Parathyroid adenoma (tissue), 2 donors: ENCODE measurements around the gene PIK3C3.

Source experiments
- H2AFZ ChIP-seq: fragments of 300-600 bp; sonication (generic); one replicate; pipeline ENCODE4 v1.7.0; 2017; ENCODE audit warnings: antibody characterized with exemption, mild to moderate bottlenecking
- H3K27ac ChIP-seq: fragments of 300-600 bp; sonication (generic); one replicate; pipeline ENCODE4 v1.7.0; 2017
- H3K27me3 ChIP-seq: fragments of 300-600 bp; sonication (generic); one replicate; pipeline ENCODE4 v1.7.0; 2017; ENCODE audit warnings: low read length; ENCODE audit not compliant: control insufficient read depth, insufficient read depth
- H3K36me3 ChIP-seq: fragments of 300-600 bp; sonication (generic); one replicate; pipeline ENCODE4 v1.7.0; 2017; ENCODE audit warnings: low read length; ENCODE audit not compliant: control insufficient read depth, insufficient read depth
- H3K4me1 ChIP-seq: fragments of 300-600 bp; sonication (generic); one replicate; pipeline ENCODE4 v1.7.0; 2017; ENCODE audit warnings: control low read depth
- H3K4me2 ChIP-seq: fragments of 300-600 bp; sonication (generic); one replicate; pipeline ENCODE4 v1.7.0; 2017; ENCODE audit warnings: low read length
- H3K4me3 ChIP-seq: fragments of 300-600 bp; sonication (generic); one replicate; pipeline ENCODE4 v1.7.0; 2017; ENCODE audit warnings: low read depth, low read length
- H3K79me2 ChIP-seq: fragments of 300-600 bp; sonication (generic); one replicate; pipeline ENCODE4 v1.7.0; 2017; ENCODE audit warnings: control low read depth
- H3K9ac ChIP-seq: fragments of 300-600 bp; sonication (generic); one replicate; pipeline ENCODE4 v1.7.0; 2017; ENCODE audit warnings: mild to moderate bottlenecking
- H3K9me3 ChIP-seq: fragments of 300-600 bp; sonication (generic); one replicate; pipeline ENCODE4 v1.7.0; 2017; ENCODE audit warnings: low read length; ENCODE audit not compliant: control insufficient read depth
- TF ChIP-seq, protein P1 (sequence below): fragments of 300-600 bp; sonication (generic); IDR thresholded peaks from one replicate; pipeline ENCODE4 v1.7.0; 2017; ENCODE audit warnings: antibody characterized with exemption, mild to moderate bottlenecking
- donor health status: primary hyperparathyroidism.

The PIK3C3 gene

DNA sequence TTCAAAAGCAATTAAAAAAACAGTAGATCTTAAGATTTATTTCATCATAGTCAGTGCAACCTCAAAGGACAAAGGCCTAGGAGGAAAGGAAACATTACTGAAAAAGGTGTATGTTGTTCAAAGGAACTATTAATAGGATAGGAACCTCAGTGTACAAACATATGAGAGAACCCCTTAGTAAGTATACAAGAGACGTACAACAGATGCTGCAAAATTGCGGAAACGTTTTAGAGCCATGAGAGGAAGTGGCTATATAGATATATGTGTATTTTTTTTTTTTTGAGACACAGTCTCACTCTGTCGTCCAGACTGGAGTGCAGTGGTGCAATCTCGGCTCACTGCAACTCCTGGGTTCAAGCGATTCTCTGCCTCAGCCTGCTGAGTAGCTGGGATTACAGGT lies 22.2 kb downstream of the PIK3C3 start:
- Histone ChIP-seq H3K79me2 (peaks cover 3% of the 10 kb centered on the region), H3K4me3 (no peak overlapping the region), H2AFZ (no peak overlapping the region), H3K27me3 (no peaks in the 10 kb centered on the region), H3K4me2 (no peak overlapping the region), H3K27ac (no peak overlapping the region), H3K9me3 (no peaks in the 10 kb centered on the region), H3K4me1 (no peaks in the 10 kb centered on the region), H3K36me3 (no peaks in the 10 kb centered on the region), H3K9ac (no peak overlapping the region)
- TF ChIP-seq, protein P1, sequence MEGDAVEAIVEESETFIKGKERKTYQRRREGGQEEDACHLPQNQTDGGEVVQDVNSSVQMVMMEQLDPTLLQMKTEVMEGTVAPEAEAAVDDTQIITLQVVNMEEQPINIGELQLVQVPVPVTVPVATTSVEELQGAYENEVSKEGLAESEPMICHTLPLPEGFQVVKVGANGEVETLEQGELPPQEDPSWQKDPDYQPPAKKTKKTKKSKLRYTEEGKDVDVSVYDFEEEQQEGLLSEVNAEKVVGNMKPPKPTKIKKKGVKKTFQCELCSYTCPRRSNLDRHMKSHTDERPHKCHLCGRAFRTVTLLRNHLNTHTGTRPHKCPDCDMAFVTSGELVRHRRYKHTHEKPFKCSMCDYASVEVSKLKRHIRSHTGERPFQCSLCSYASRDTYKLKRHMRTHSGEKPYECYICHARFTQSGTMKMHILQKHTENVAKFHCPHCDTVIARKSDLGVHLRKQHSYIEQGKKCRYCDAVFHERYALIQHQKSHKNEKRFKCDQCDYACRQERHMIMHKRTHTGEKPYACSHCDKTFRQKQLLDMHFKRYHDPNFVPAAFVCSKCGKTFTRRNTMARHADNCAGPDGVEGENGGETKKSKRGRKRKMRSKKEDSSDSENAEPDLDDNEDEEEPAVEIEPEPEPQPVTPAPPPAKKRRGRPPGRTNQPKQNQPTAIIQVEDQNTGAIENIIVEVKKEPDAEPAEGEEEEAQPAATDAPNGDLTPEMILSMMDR: no peak

DNA sequence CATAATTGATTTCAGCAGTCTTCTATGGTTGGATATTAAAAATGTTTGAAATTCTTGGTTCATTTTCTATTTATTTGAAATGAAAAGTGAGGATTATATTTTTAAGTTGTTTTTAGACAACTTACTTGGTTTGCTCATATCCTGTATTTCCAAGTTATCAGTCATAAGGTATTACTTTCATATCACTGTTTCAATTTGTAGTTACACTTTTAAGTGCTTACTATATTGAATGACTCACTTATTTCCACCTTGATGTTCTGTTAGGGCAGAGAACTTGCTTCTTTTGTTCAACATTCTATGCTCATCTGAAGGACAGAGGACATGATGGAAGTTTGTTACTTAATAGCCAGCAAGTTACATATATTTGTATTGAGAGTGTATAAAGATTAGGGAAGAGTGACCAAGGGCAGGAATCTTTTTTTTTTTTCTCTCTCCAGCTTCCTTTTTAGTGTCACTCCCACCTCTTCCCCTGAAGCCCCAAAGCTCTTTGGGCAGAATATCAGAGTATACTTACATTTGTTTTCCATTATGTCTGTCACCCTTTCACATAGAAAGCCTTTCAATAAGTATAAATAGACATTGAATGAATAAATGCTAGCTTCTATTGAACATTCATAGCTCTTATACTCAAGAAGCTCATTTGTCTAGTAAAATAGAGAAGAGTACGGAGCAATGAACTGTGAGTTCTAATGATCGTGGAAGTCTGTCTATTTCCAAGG lies 28.1 kb downstream of the PIK3C3 start:
- no peak overlapping the region for H2AFZ ChIP-seq
- no peak overlapping the region for H3K4me3 ChIP-seq
- H3K4me1 ChIP-seq: no peaks in the 10 kb centered on the region
- H3K79me2 ChIP-seq: no peaks in the 10 kb centered on the region
- H3K9me3 ChIP-seq: no peaks in the 10 kb centered on the region
- no peak overlapping the region for H3K9ac ChIP-seq
- no peak overlapping the region for H3K4me2 ChIP-seq
- H3K36me3 ChIP-seq: no peaks in the 10 kb centered on the region
- no peak overlapping the region for H3K27ac ChIP-seq
- H3K27me3 ChIP-seq: no peaks in the 10 kb centered on the region
- TF ChIP-seq, protein P1: no peak

DNA sequence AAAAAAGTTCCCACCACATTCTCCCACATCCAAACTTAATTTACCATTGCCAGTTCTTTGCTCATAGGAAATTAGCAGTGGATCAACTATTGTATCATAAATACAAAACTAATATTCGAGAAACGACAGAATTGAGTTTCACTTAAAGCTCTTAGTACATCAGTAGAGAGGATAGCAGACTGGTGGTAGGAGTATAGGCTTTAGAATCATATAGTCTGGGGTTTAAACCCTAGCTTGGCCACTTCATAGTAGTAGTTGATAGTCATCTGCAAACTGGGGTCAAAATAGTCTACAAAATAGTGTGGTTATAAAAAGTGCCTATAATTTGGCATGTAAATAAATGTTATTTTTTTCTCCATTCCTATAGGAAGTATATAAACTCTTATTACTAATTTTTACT lies 30.9 kb downstream of the PIK3C3 start:
- TF ChIP-seq, protein P1: no peak
- Histone ChIP-seq H3K4me2 (no peak overlapping the region), H2AFZ (no peak overlapping the region), H3K27me3 (no peaks in the 10 kb centered on the region), H3K4me1 (no peaks in the 10 kb centered on the region), H3K4me3 (no peak overlapping the region), H3K79me2 (no peaks in the 10 kb centered on the region), H3K9ac (no peak overlapping the region), H3K36me3 (no peaks in the 10 kb centered on the region), H3K27ac (no peak overlapping the region), H3K9me3 (no peaks in the 10 kb centered on the region)

DNA sequence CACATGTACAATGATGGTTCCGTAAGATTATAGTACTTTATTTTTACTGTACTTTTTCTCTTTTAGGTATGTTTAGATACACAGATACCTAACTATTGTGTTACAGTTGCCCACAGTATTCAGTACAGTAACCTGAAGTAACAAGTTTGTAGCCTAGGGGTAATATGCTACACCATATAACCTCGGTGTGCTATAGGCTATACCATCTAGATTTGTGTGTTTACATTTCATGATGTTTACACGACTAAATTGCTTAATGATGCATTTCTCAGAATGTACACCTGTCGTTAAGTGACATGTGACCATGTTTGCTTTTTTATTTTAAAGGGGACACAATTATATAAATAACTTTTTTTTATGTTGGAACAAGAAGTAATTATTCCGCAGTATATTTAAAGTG lies 34.5 kb downstream of the PIK3C3 start:
- Histone ChIP-seq H3K4me2 (no peak overlapping the region), H3K27ac (no peak overlapping the region), H2AFZ (no peak overlapping the region), H3K4me3 (no peak overlapping the region), H3K27me3 (no peaks in the 10 kb centered on the region), H3K9me3 (no peaks in the 10 kb centered on the region), H3K9ac (no peak overlapping the region), H3K36me3 (no peaks in the 10 kb centered on the region), H3K79me2 (no peaks in the 10 kb centered on the region), H3K4me1 (no peaks in the 10 kb centered on the region)
- TF ChIP-seq, protein P1: no peak

DNA sequence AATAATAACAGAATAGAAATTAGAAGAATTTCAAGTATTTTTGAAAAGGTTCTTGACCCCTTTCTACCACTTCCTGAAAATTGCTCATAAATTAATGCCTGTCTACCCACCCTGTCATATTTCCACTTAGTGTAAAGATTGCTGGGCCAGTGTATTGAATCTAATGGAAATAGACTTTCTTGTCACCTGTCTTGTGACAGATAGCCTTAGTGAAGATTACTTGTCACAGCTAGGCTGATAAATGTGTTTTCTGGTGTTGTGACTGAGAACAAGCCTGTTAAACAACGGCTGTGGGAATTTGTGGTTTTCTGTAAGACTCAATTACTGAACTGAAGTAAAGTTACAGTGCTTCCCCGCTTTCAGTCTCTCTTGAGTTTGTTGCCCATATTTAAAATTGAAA lies 37.0 kb downstream of the PIK3C3 start:
- no peak overlapping the region for H2AFZ ChIP-seq
- H3K9me3 ChIP-seq: no peaks in the 10 kb centered on the region
- H3K79me2 ChIP-seq: no peaks in the 10 kb centered on the region
- TF ChIP-seq, protein P1: no peak
- H3K4me1 ChIP-seq: no peaks in the 10 kb centered on the region
- no peaks in the 10 kb centered on the region for H3K27me3 ChIP-seq
- H3K36me3 ChIP-seq: no peaks in the 10 kb centered on the region
- H3K4me3 ChIP-seq: no peak overlapping the region
- no peak overlapping the region for H3K4me2 ChIP-seq
- no peak overlapping the region for H3K9ac ChIP-seq
- no peak overlapping the region for H3K27ac ChIP-seq
